RWPE1 (cell line): ENCODE results near the gene FCMR.

Experiments
- CTCF ChIA-PET: fragments of 350-600 bp; sonication (Branson Sonifier 250); formaldehyde crosslinking; extraction: SDS; loops from one replicate; lab custom pipeline; 2021; lab: Yijun Ruan, JAX
- POLR2A ChIA-PET: fragments of 400-600 bp; formaldehyde crosslinking; extraction: SDS; loops from one replicate; lab custom pipeline; 2020; ENCODE audit warnings: antibody characterized with exemption; ENCODE audit not compliant: low non-redundant PET; lab: Yijun Ruan, JAX
- DNase-seq: peaks from one replicate; pipeline ENCODE4 v3.0.0; 2012; ENCODE audit warnings: low spot score
- H3K27ac ChIP-seq: fragments of 450-650 bp; 2 replicates; pipeline ENCODE4 v1.5.1; 2017
- TF ChIP-seq, protein P1 (sequence below): fragments of 450-650 bp; conservative IDR thresholded peaks from 2 replicates; pipeline ENCODE4 v1.5.1; 2017; ENCODE audit warnings: low read depth, mild to moderate bottlenecking

The FCMR gene

DNA sequence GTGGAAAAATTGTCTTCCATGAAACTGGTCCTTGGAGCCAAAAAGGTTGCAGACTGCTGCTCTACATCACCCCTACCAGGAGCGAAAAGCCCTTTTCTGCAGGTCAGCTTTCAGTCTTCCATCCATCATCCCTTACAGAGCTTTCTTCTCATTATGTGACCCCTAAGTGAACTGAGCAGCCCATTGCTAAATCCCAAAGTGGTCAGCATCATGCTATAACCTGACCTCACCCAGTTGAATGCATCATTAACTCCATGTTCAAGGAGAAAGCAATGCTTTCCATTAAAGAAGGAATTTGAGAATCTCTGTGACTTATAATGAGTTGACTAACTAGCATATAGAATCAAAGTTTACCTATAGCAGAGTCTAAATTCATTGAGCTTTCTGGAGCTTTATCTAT is 34.9 kb downstream of the FCMR start:
- TF ChIP-seq, protein P1, sequence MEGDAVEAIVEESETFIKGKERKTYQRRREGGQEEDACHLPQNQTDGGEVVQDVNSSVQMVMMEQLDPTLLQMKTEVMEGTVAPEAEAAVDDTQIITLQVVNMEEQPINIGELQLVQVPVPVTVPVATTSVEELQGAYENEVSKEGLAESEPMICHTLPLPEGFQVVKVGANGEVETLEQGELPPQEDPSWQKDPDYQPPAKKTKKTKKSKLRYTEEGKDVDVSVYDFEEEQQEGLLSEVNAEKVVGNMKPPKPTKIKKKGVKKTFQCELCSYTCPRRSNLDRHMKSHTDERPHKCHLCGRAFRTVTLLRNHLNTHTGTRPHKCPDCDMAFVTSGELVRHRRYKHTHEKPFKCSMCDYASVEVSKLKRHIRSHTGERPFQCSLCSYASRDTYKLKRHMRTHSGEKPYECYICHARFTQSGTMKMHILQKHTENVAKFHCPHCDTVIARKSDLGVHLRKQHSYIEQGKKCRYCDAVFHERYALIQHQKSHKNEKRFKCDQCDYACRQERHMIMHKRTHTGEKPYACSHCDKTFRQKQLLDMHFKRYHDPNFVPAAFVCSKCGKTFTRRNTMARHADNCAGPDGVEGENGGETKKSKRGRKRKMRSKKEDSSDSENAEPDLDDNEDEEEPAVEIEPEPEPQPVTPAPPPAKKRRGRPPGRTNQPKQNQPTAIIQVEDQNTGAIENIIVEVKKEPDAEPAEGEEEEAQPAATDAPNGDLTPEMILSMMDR: no peak
- POLR2A ChIA-PET: interaction anchor here (0.7 kb wide), 1 partner anchor 252 kb away, joined by 3 read pairs; the partner anchor contains the start of gene DYRK3

DNA sequence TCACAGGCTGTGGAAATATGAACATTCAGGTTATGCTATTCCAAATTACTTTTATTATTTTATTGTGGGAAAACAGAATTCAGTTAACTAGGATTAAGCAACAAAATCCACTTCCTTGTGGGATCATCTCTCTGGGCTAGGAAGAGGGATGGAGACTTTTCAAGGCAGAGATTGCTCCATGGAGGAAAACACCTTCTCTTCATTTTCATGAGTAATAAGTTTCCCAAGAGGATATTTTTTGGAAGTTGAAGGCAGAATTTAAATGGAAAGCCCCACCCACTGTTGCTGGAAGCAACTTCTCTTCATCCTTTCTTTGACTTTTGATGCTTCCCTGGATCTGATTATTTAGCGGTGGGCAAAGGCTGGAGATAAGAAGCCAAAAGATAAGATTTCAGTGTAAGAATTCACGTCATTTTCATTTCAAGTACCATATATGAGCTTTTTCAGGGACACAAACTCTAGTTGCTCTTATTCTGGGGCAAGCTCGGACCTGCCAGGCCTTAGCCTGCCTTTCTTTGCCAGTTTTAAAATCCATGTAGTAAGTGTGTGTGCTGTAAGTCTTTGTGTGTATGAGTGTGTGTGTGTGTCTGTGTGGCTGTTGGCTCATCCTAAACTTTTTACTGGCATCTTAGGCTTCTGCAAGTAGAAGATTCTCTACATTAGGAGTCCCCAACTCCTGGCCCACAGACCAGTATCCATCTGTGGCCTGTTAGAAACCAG is 36.2 kb downstream of the FCMR start:
- peak; percentile 41 for DNase-seq
- TF ChIP-seq, protein P1: no peak
- peak overlapping the region; percentile 75 for H3K27ac ChIP-seq
- CTCF ChIA-PET: interaction anchor here (0.6 to 1.7 kb wide), 5 partner anchors 20 to 117 kb away, joined by 3 to 4 read pairs (median 3); partner anchors contain the start of gene IL20
- POLR2A ChIA-PET: no interaction called here

More for the DNA sequence above, 34.9 kb downstream of the FCMR start:
- DNase-seq: no peak
- H3K27ac ChIP-seq: no peak overlapping the region
- CTCF ChIA-PET: no interaction called here

DNA sequence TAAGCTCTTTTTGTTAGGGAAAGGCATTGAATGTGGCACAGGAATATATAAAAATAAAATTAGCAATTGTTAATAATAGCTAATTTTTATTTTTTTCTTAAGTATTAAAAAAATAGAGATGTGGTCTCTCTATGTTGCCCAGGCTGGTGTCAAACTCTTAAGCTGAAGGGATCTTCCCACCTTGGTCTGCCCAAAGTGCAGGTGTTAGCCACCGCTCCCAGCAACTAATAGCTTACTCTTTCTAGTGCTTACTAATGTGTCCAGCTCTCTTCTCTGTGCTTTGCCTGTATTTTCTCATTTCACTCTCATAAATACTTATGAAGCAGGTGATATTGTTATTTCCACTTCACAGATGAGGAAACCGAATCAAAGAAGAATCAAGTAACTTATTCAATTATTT is 37.9 kb downstream of the FCMR start:
- CTCF ChIA-PET: interaction anchor here (0.6 to 1.7 kb wide), 3 partner anchors 19 to 149 kb away, joined by 3 to 4 read pairs (median 3); partner anchors contain the start of gene IL20
- TF ChIP-seq, protein P1: no peak

DNA sequence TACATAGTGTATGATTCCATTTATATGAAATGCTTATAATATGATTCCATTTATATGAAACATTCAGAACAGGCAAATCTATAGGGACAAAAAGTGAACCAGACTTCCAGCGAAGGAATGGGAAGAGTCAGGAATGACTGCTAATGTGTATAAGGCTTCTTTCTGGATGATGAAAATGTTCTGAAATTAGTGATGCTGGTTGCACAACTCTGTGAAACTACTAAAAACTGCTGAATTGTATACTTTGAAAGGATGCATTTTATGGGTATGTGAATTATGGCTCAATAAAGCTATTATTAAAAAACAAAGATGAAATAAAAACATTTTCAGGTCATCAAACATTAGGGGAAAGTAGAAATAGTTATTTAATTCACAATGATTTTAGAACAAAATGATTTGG is 38.6 kb downstream of the FCMR start:
- H3K27ac ChIP-seq: no peak overlapping the region
- ChIA-PET POLR2A (no interaction called here), CTCF (interaction anchor here (0.6 to 1.3 kb wide), 2 partner anchors 18 to 148 kb away, joined by 3 read pairs; partner anchors contain the start of gene IL20)
- no peak for DNase-seq
- TF ChIP-seq, protein P1: no peak

More for the DNA sequence above, 37.9 kb downstream of the FCMR start:
- no peak overlapping the region for H3K27ac ChIP-seq
- POLR2A ChIA-PET: no interaction called here
- no peak for DNase-seq

DNA sequence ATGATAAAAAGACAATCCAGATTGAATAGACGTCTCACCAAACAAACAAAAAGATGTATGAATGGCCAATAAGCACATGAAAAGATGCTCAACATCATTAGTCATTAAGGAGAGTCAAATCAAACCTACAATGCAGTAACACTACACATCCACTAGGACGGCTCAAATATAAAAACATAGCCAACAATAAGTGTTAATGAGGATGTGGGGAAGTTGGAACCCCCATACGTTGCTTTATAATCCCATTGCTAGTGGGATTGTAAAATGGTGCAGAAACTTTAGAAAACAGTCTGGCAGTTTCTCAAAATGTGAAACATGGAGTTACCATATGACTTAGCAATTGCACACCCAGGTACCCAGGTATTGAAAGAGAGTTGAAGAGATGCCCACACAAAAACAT is 39.2 kb downstream of the FCMR start:
- no peak overlapping the region for H3K27ac ChIP-seq
- TF ChIP-seq, protein P1: no peak
- POLR2A ChIA-PET: no interaction called here
- CTCF ChIA-PET: no interaction called here
- DNase-seq: no peak

DNA sequence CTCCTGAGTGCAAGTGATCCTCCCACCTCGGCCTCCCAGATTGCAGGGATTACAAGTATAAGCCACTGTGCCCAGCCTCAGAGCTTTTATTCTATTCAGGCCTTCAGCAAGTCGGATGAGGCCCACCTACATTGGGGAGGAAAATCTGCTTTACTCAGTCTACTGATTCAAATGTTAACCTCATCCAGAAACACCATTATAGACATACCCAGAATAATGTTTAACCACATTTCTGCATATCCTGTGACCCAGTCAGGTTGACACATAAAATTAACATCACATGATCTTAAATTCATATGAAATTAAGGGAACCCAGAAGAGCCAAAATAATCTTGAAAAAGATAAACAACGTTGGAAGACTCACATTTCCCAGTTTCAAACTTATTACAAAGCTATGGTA is 41.4 kb downstream of the FCMR start:
- H3K27ac ChIP-seq: no peak overlapping the region
- TF ChIP-seq, protein P1: no peak
- ChIA-PET POLR2A (no interaction called here), CTCF (interaction anchor here (0.7 kb wide), 1 partner anchor 20 kb away, joined by 4 read pairs; no protein-coding TSS in a partner anchor)
- no peak for DNase-seq
